SK-N-SH (cell line): ENCODE data around the gene TLR7. TPM values are rescaled to one million over a fixed set of nuclear protein-coding genes. Genes with fewer than 3 reads are reported as not detected.
A peak's percentile ranks its signal among the peaks of the same experiment; 100 is the strongest.

ENCODE experiments used
- CTCF ChIA-PET: fragments of 300-600, 350-600 bp; formaldehyde crosslinking; extraction: SDS; loops from one replicate; lab custom pipeline; 2021; lab: Yijun Ruan, JAX
- POLR2A ChIA-PET: fragments of 350-600 bp; sonication (Branson Sonifier 250); formaldehyde crosslinking; extraction: SDS; loops from one replicate; lab custom pipeline; 2020; ENCODE audit warnings: antibody characterized with exemption, inconsistent platforms; lab: Yijun Ruan, JAX
- DNase-seq: peaks from one replicate; pipeline ENCODE4 v3.0.0; 2012
- H2AFZ ChIP-seq: fragments of 200-600 bp; sonication (generic); 2 replicates; pipeline ENCODE4 v1.8.1; 2016; ENCODE audit warnings: antibody characterized with exemption, mild to moderate bottlenecking, low read depth
- H3F3A ChIP-seq: fragments of 200-600 bp; sonication (generic); replicated peaks from 2 replicates; pipeline ENCODE3; 2016; ENCODE audit warnings: antibody characterized with exemption, mild to moderate bottlenecking; ENCODE audit not compliant: insufficient read depth
- H3K27ac ChIP-seq, 2 experiments: fragments of 200-500 bp in 1 of 2; fragments of 200-600 bp in 1 of 2; sonication (Bioruptor generic) in 1 of 2; sonication (generic), shearing (Covaris generic) in 1 of 2; 2 replicates each; pipeline versions ENCODE4 v1.5.1 to v1.6.1; 2014 to 2016; ENCODE audit warnings: low read depth in 2 of 2, inconsistent platforms in 1 of 2, low read length in 1 of 2, mild to moderate bottlenecking in 1 of 2, mixed read lengths in 1 of 2
- H3K27me3 ChIP-seq: fragments of 200-600 bp; sonication (generic), shearing (Covaris generic); 2 replicates; pipeline ENCODE4 v1.6.1; 2016; ENCODE audit warnings: mixed run types; ENCODE audit not compliant: insufficient read depth
- H3K36me3 ChIP-seq, 2 experiments: fragments of 200-500 bp in 1 of 2; fragments of 200-600 bp in 1 of 2; sonication (Bioruptor generic) in 1 of 2; sonication (generic) in 1 of 2; replicated peaks in 1 of 2; 2 replicates each; pipeline versions ENCODE3 to v1.5.1; 2014 to 2016; ENCODE audit warnings: low read length in 1 of 2, mild to moderate bottlenecking in 1 of 2; ENCODE audit not compliant: insufficient read depth in 2 of 2, control insufficient read depth in 1 of 2
- H3K4me1 ChIP-seq, 2 experiments: fragments of 200-500 bp in 1 of 2; fragments of 200-600 bp in 1 of 2; sonication (Bioruptor generic) in 1 of 2; sonication (generic), shearing (Covaris generic) in 1 of 2; 2 replicates each; pipeline versions ENCODE4 v1.5.1 to v1.6.1; 2014 to 2016; ENCODE audit warnings: low read depth in 1 of 2, low read length in 1 of 2, mixed run types in 1 of 2; ENCODE audit not compliant: insufficient read depth in 2 of 2, control insufficient read depth in 1 of 2
- H3K4me2 ChIP-seq: fragments of 200-600 bp; sonication (generic), shearing (Covaris generic); 2 replicates; pipeline ENCODE4 v1.6.1; 2017; ENCODE audit warnings: mixed run types
- H3K4me3 ChIP-seq, 2 experiments: fragments of 200-500 bp in 1 of 2; fragments of 200-600 bp in 1 of 2; sonication (Bioruptor generic) in 1 of 2; sonication (generic), shearing (Covaris generic) in 1 of 2; 2 replicates each; pipeline versions ENCODE4 v1.5.1 to v1.8.1; 2014 to 2016; ENCODE audit warnings: low read depth in 2 of 2, inconsistent platforms in 1 of 2, low read length in 1 of 2, mild to moderate bottlenecking in 1 of 2, mixed read lengths in 1 of 2, moderate library complexity in 1 of 2
- H3K79me2 ChIP-seq: fragments of 200-600 bp; sonication (generic); 2 replicates; pipeline ENCODE4 v1.8.1; 2017; ENCODE audit warnings: mild to moderate bottlenecking; ENCODE audit not compliant: insufficient read depth
- H3K9ac ChIP-seq: fragments of 200-600 bp; sonication (generic); 2 replicates; pipeline ENCODE4 v1.6.1; 2017; ENCODE audit warnings: mixed run types
- H3K9me2 ChIP-seq: fragments of 200-600 bp; sonication (generic); 2 replicates; pipeline ENCODE4 v1.6.1; 2017; ENCODE audit warnings: mixed run types
- H3K9me3 ChIP-seq: fragments of 200-600 bp; sonication (generic); 2 replicates; pipeline ENCODE4 v1.6.1; 2017; ENCODE audit warnings: mixed run types, mild to moderate bottlenecking, moderate library complexity
- H4K20me1 ChIP-seq: fragments of 200-600 bp; sonication (generic); 2 replicates; pipeline ENCODE4 v1.6.1; 2017; ENCODE audit warnings: mild to moderate bottlenecking, mixed run types; ENCODE audit not compliant: insufficient read depth
- CHD2 ChIP-seq: fragments of 150-350 bp; IDR thresholded peaks from 2 replicates; pipeline ENCODE4 v1.6.1; 2018; ENCODE audit warnings: low read length; ENCODE audit not compliant: partially characterized antibody
- EP300 ChIP-seq, 2 experiments: IDR thresholded peaks; 2 replicates each; pipeline versions ENCODE4 v1.4.0 to v1.6.1; 2012; ENCODE audit warnings: borderline replicate concordance in 1 of 2, low read depth in 1 of 2, low read length in 1 of 2
- FOSL2 ChIP-seq: IDR thresholded peaks from 2 replicates; pipeline ENCODE4 v1.4.0; 2012; ENCODE audit warnings: low read depth, mild to moderate bottlenecking, moderate library complexity, borderline replicate concordance
- FOXJ3 ChIP-seq: sonication (generic); formaldehyde crosslinking; IDR thresholded peaks from 2 replicates; pipeline ENCODE4 v1.5.1; 2020; ENCODE audit warnings: mild to moderate bottlenecking, missing genetic modification reagents
- FOXM1 ChIP-seq: IDR thresholded peaks from 2 replicates; pipeline ENCODE4 v1.4.0; 2012; ENCODE audit warnings: low read depth, mild to moderate bottlenecking
- GATA2 ChIP-seq: sonication (generic); formaldehyde crosslinking; IDR thresholded peaks from 2 replicates; pipeline ENCODE4 v1.5.0; 2020; ENCODE audit warnings: mild to moderate bottlenecking, missing genetic modification reagents
- IRF3 ChIP-seq: fragments of 150-350 bp; IDR thresholded peaks from 2 replicates; pipeline ENCODE4 v1.6.1; 2016; ENCODE audit warnings: mild to moderate bottlenecking, low read depth, low read length
- MAX ChIP-seq: IDR thresholded peaks from 2 replicates; pipeline ENCODE4 v1.4.0; 2012; ENCODE audit warnings: low read depth
- MEF2A ChIP-seq: IDR thresholded peaks from 2 replicates; pipeline ENCODE4 v1.4.0; 2012; ENCODE audit warnings: low read depth, borderline replicate concordance
- MXI1 ChIP-seq: IDR thresholded peaks from 2 replicates; pipeline ENCODE4 v1.6.1; 2012; ENCODE audit warnings: mild to moderate bottlenecking, low read depth, low read length, improper control_type of control experiment
- NFIC ChIP-seq: IDR thresholded peaks from 2 replicates; pipeline ENCODE4 v1.4.0; 2012; ENCODE audit warnings: borderline replicate concordance
- RAD21 ChIP-seq: IDR thresholded peaks from 2 replicates; pipeline ENCODE4 v1.6.1; 2012; ENCODE audit warnings: mild to moderate bottlenecking, low read length
- RCOR1 ChIP-seq: fragments of 150-350 bp; IDR thresholded peaks from 2 replicates; pipeline ENCODE4 v1.6.1; 2017; ENCODE audit warnings: antibody characterized with exemption, low read length
- SMC3 ChIP-seq: IDR thresholded peaks from 2 replicates; pipeline ENCODE4 v1.6.1; 2012; ENCODE audit warnings: low read depth, low read length, improper control_type of control experiment
- TCF12 ChIP-seq: IDR thresholded peaks from 2 replicates; pipeline ENCODE4 v1.4.0; 2012
- USF1 ChIP-seq: IDR thresholded peaks from 2 replicates; pipeline ENCODE4 v1.4.0; 2012; ENCODE audit warnings: low read depth, borderline replicate concordance
- YY1 ChIP-seq: IDR thresholded peaks from 2 replicates; pipeline ENCODE4 v1.4.0; 2012; ENCODE audit warnings: low read depth, mild to moderate bottlenecking
- whole genome bisulfite sequencing: methylation state at CpG from one replicate; pipeline ENCODE4 v1.1.6; 2017; ENCODE audit warnings: low lambda C conversion rate; 5-methylcytosine and 5-hydroxymethylcytosine counted together
- polyA plus RNA-seq, 3 experiments: library from polyadenylated mRNA; depleted of rRNA; stranded (reverse); fragments of >200 nt; gene quantifications; 2 replicates each; pipeline ENCODE4 v1.2.3, GENCODE V29; 2012
- TF ChIP-seq, protein P1 (sequence below): IDR thresholded peaks from 2 replicates; pipeline ENCODE4 v1.4.0; 2012; ENCODE audit warnings: low read depth, borderline replicate concordance
- TF ChIP-seq, protein P2 (sequence below): fragments of 200-600 bp; sonication (generic); IDR thresholded peaks from 2 replicates; pipeline ENCODE4 v1.6.1; 2017; ENCODE audit warnings: antibody characterized with exemption, mild to moderate bottlenecking, moderate library complexity
- TF ChIP-seq, protein P3 (sequence below): IDR thresholded peaks from 2 replicates; pipeline ENCODE4; 2012

Gene TLR7
- polyA plus RNA-seq, 1 of the 3 experiments (the other 2 are of a cell fraction): not detected

DNA sequence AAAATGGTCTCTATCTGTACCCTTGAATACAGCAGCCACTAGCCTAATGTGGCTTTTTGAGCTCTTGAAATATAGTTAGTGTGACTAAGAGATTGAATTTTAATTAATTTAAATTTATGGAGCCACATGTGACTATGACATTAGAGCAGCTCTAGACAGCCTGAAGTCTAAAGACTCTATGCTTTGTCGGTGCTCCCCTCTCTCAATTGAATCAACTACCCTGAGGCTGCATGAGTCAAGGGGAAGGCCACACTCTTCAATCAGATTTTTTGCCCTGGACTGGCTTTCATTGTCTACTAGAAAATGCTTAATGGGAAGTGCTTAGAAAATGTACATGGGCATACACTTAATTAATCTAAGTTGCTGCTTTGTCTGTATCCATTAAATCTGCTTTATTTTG, 11.7 kb downstream of the TLR7 start:
- Histone ChIP-seq H3K36me3 (no peaks in the 10 kb centered on the region), H3K9me3 (no peaks in the 10 kb centered on the region), H3K4me2 (no peak overlapping the region), H3K4me3 (no peak overlapping the region), H3K27ac (peak overlapping the region in 1 of 2 experiments; percentile 64; a peak in 1 of 4 replicates), H2AFZ (no peak overlapping the region), H4K20me1 (no peaks in the 10 kb centered on the region), H3K27me3 (peaks cover 4% of the 10 kb centered on the region; the same call in 1 of the 2 replicates), H3K79me2 (no peaks in the 10 kb centered on the region), H3K4me1 (peaks cover 0 to 3% of the 10 kb centered on the region in 2 experiments; a peak in 1 of 4 replicates), H3K9me2 (no peaks in the 10 kb centered on the region), H3K9ac (no peak overlapping the region)
- 0% methylated on average over 1 of the region's 1 CpG for WGBS
- DNase-seq: peak; percentile 19
- ChIA-PET POLR2A (no interaction called here), CTCF (interaction anchor here (1.1 to 1.3 kb wide), 2 partner anchors 16 to 23 kb away, joined by 3 to 4 read pairs; no protein-coding TSS in a partner anchor)
- TF ChIP-seq EP300 (IDR thresholded peaks at IDR 0.05; ENCODE audit: borderline replicate concordance in 1 of 2, low read depth in 1 of 2, low read length in 1 of 2) (no peak), FOSL2 (no peak), NFIC (no peak), FOXJ3 (CRISPR knock-in tag) (no peak), MAX (no peak), SMC3 (no peak), USF1 (no peak), FOXM1 (no peak), GATA2 (CRISPR knock-in tag) (no peak), YY1 (no peak), MEF2A (no peak)
- TF ChIP-seq, all 33 proteins: peak for 0
- no peaks in the 10 kb centered on the region for H3F3A ChIP-seq

GRCh38 chrX:12881914-12882313, 15.0 kb downstream of the TLR7 start:
- H3K79me2 ChIP-seq: no peaks in the 10 kb centered on the region
- peaks cover 0 to 3% of the 10 kb centered on the region in 2 experiments; a peak in 1 of 4 replicates for H3K4me1 ChIP-seq
- H3K4me3 ChIP-seq: no peak overlapping the region
- ChIA-PET CTCF (no interaction called here), POLR2A (no interaction called here)
- H3K9me3 ChIP-seq: no peaks in the 10 kb centered on the region
- 36% methylated on average over 2 of the region's 2 CpGs for WGBS
- H3F3A ChIP-seq: no peaks in the 10 kb centered on the region
- no peaks in the 10 kb centered on the region for H3K9me2 ChIP-seq
- H3K36me3 ChIP-seq: no peaks in the 10 kb centered on the region
- no peak overlapping the region for H3K4me2 ChIP-seq
- no peak overlapping the region for H3K9ac ChIP-seq
- no peak overlapping the region for H2AFZ ChIP-seq
- no peaks in the 10 kb centered on the region for H4K20me1 ChIP-seq
- no peak overlapping the region for H3K27ac ChIP-seq
- H3K27me3 ChIP-seq: peaks cover 10% of the 10 kb centered on the region; the same call in 1 of the 2 replicates
- no peak for DNase-seq
- TF ChIP-seq CHD2: no peak
- no peak for TF ChIP-seq IRF3
- no peak for TF ChIP-seq TCF12
- TF ChIP-seq RAD21: no peak
- no peak for TF ChIP-seq SMC3
- TF ChIP-seq, protein P1, sequence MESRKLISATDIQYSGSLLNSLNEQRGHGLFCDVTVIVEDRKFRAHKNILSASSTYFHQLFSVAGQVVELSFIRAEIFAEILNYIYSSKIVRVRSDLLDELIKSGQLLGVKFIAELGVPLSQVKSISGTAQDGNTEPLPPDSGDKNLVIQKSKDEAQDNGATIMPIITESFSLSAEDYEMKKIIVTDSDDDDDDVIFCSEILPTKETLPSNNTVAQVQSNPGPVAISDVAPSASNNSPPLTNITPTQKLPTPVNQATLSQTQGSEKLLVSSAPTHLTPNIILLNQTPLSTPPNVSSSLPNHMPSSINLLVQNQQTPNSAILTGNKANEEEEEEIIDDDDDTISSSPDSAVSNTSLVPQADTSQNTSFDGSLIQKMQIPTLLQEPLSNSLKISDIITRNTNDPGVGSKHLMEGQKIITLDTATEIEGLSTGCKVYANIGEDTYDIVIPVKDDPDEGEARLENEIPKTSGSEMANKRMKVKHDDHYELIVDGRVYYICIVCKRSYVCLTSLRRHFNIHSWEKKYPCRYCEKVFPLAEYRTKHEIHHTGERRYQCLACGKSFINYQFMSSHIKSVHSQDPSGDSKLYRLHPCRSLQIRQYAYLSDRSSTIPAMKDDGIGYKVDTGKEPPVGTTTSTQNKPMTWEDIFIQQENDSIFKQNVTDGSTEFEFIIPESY: no peak
- TF ChIP-seq MAX: no peak
- no peak for TF ChIP-seq RCOR1
- TF ChIP-seq EP300 (IDR thresholded peaks at IDR 0.05; ENCODE audit: borderline replicate concordance in 1 of 2, low read depth in 1 of 2, low read length in 1 of 2): no peak
- no peak for TF ChIP-seq USF1
- TF ChIP-seq, protein P2, sequence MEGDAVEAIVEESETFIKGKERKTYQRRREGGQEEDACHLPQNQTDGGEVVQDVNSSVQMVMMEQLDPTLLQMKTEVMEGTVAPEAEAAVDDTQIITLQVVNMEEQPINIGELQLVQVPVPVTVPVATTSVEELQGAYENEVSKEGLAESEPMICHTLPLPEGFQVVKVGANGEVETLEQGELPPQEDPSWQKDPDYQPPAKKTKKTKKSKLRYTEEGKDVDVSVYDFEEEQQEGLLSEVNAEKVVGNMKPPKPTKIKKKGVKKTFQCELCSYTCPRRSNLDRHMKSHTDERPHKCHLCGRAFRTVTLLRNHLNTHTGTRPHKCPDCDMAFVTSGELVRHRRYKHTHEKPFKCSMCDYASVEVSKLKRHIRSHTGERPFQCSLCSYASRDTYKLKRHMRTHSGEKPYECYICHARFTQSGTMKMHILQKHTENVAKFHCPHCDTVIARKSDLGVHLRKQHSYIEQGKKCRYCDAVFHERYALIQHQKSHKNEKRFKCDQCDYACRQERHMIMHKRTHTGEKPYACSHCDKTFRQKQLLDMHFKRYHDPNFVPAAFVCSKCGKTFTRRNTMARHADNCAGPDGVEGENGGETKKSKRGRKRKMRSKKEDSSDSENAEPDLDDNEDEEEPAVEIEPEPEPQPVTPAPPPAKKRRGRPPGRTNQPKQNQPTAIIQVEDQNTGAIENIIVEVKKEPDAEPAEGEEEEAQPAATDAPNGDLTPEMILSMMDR: no peak
- TF ChIP-seq, protein P3, sequence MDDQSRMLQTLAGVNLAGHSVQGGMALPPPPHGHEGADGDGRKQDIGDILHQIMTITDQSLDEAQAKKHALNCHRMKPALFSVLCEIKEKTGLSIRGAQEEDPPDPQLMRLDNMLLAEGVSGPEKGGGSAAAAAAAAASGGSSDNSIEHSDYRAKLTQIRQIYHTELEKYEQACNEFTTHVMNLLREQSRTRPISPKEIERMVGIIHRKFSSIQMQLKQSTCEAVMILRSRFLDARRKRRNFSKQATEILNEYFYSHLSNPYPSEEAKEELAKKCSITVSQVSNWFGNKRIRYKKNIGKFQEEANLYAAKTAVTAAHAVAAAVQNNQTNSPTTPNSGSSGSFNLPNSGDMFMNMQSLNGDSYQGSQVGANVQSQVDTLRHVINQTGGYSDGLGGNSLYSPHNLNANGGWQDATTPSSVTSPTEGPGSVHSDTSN: no peak
- no peak for TF ChIP-seq MXI1
